ENCODE results near the gene FER.

DNA sequence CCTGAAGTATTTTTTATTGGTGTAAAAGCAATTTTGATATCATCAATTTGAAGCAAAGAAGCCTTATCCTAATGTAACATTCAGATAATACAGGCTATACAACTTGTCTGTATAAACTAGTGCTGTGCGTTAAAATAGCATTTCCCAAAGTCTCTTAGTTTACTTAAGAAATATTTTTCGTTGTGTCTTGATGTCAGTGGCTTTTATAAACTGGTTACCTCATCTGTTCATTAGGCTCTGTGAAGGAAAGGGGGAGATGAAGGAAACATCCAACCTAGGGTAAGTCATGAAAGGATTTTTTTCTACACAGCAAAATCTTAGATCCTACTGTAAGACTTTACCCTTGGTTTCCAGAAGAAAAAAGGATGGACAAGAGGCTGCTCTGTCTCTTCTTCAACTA lies 389.2 kb downstream of the FER start:
- TF ChIP-seq POLR2A (IDR thresholded peaks at IDR 0.05) = no peak
- TF ChIP-seq, protein P1, sequence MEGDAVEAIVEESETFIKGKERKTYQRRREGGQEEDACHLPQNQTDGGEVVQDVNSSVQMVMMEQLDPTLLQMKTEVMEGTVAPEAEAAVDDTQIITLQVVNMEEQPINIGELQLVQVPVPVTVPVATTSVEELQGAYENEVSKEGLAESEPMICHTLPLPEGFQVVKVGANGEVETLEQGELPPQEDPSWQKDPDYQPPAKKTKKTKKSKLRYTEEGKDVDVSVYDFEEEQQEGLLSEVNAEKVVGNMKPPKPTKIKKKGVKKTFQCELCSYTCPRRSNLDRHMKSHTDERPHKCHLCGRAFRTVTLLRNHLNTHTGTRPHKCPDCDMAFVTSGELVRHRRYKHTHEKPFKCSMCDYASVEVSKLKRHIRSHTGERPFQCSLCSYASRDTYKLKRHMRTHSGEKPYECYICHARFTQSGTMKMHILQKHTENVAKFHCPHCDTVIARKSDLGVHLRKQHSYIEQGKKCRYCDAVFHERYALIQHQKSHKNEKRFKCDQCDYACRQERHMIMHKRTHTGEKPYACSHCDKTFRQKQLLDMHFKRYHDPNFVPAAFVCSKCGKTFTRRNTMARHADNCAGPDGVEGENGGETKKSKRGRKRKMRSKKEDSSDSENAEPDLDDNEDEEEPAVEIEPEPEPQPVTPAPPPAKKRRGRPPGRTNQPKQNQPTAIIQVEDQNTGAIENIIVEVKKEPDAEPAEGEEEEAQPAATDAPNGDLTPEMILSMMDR (IDR thresholded peaks at IDR 0.05) = no peak
